Measurements from ENCODE around the gene RILPL2.
"Not testable (repeated sequence)": the region's sequence is repeated elsewhere in the genome, so short reads cannot be mapped to it uniquely, and the experiment has no call there.

RILPL2 gene

DNA sequence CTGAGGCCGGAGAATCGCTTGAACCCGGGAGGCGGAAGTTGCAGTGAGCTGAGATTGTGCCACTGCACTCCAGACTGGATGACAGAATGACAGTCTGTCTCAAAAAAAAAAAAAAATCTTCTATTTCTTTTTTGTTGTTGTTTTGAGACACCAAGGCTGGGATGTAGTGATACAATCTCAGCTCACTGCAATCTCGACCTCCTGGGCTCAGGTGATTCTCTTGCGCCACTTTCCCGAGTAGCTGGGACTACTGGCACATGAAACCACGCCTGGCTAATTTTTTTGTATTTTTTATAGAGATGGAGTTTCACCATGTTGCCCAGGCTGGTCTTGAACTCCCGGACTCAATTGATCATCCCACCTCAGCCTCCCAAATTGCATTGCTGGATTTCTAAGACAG, 14.2 kb upstream of the RILPL2 start:
- no peak for DNase-seq (ENCODE audit: extremely low read depth in 1 of 2, low read depth in 1 of 2)

DNA sequence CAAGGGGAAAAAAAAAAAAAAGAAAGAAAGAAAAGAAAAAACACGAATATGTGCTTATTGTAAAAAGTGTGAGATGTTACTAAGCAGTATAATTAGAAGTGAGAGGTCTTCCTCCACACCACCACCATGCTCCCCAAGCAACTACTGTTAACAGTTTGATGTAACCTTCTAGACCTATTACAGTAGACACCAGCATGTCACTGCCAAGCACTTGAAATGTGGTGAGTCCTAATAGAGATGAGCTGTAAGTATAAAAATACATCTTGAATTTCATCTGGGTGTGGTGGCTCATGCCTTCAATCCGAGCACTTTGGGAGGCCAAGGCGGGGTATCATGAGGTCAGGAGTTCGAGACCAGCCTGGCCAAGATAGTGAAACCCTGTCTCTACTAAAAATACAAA, 13.4 kb upstream of the RILPL2 start:
- DNase-seq (ENCODE audit: extremely low read depth in 1 of 2, low read depth in 1 of 2): no peak

DNA sequence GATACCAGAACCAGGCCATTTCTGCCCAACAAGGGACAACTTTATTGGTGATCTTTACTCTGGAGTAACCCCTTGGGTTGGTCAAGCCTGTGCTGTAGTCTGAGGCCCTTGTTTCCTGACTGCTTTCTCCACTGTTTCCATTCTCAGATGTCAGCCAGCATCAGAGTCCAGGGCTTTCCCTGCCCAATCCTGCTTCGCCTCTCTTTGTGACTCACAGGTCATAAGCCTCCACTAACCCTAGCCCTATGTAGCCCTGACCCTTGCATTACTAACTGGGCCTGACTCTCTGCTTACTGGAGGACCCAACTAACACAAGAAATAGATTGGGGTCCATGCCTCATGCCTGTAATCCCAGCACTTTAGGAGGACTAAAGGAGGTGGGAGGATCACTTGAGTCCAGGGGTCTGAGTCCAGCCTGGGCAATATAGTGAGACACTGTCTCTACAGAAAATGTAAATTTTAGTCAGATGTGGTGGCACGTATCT, 12.8 kb upstream of the RILPL2 start:
- no peak for DNase-seq (ENCODE audit: extremely low read depth in 1 of 2, low read depth in 1 of 2)

DNA sequence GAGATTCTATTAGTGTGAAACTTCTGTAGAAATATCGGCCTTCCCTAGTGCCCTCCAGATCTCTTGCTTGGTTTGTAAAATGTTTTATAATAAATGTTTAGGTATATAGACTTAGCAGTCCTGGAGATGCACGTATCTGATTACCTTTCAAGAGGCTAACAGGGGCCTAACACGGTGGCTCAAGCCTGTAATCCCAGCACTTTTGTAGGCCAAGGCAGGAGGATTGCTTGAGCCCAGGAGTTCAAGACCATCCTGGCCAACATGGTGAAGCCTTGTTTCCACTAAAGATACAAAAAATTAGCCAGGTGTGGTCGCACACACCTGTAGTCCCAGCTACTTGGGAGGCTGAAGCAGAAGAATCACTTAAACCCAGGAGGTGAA, 9.8 kb upstream of the RILPL2 start:
- DNase-seq (ENCODE audit: extremely low read depth in 1 of 2, low read depth in 1 of 2): no peak

DNA sequence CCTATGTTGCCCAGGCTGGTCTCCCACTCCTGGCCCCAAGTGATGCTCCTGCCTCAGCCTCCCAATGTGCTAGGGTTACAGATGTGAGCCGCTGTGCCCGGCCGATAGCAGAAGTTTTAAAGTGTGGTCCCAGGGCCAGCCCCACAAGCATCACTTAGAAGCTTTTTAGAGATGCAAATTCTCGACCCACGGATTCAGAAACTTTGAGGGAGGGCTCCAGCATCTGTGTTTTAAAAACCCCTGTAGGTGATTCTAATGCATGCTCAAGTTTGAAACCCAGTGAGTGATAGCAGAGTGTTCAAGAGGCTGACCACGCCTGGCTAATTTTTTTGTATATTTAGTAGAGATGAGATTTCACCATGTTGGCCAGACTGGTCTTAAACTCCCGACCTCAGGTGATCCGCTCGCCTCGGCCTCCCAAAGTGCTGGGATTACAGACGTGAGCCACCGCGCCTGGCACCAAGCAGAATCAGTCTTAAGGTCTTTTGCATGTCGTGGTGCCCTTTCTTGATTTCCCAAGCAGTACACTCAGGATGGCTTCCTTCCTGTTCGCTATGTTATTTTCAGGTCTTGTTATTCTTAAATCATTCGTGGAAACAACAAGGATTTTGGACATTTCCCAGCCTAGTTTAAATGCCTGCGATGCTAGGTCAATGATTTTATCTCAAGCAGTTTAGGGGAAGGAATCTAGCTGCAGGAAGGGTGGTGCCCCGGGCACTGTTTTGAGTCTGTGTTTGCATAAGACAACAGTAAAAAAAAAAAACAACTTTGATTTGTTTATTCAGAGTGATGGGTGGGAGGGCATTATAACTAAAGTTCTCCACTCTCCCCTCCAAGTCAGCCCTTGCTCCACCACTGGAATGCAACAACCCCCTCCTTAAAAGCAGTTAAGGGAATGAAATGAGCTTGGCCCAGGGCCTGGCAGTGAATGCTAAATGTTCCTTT, 9.2 kb upstream of the RILPL2 start:
- DNase-seq (ENCODE audit: extremely low read depth in 1 of 2, low read depth in 1 of 2): no peak

DNA sequence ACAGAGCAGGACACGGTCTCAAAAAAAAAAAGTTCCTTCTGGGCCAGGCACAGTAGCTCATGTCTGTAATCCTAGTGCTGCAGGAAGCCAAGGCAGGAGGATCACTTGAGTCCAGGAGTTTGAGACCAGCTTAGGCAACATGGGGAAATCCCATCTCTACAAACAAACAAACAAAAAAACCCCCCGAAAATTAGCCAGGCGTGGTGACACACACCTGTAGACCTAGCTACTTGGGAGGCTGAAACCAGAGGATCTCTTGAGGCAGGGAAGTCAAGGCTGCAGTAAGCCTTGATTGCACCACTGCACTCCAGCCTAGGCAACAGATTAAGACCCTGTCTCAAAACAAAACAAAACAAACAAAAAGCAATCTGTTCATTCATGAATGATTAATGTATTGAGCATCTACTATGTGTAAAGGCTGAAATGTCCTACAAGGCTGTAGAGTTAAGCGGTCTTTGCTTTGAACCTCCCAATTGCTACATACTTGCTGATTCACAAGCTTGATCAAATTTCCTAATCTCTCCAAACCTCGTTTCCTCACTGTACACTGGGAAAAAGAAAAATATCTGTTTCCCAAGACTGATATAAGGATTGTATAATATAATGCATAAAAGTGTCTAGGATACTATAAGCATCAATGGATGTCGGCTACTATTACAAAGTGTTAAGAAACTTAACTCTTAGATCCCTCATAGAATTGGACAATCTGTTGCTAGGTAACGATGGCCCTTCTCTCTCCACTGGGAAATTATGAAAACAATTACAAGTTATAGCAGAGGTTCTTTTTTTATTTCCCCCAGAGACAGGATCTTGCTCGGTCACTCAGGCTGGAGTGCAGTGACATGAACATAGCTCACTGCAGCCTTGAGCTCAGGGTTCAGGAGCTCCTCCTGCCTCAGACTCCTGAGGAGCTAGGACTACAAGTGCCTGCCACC, 7.9 kb upstream of the RILPL2 start:
- no peak for DNase-seq (ENCODE audit: extremely low read depth in 1 of 2, low read depth in 1 of 2)

DNA sequence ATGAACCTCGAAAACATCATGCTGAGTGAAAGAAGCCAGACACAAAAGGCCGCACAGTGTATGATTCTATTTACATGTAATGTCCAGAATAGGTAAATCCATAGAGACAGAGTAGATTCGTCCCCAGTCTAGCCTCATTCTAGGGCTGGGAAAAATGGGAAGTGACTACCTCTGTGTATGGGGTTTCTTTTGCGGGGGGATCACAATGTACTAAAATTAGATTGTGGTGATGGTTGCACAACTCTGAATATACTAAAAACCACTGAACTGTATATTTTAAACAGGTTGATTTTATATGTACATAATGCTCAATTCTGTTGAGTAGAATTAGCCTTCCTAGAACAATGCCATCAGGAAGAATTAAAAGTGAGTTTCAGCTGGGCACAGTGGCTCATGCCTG, 6.3 kb upstream of the RILPL2 start:
- DNase-seq (ENCODE audit: extremely low read depth in 1 of 2, low read depth in 1 of 2): no peak

DNA sequence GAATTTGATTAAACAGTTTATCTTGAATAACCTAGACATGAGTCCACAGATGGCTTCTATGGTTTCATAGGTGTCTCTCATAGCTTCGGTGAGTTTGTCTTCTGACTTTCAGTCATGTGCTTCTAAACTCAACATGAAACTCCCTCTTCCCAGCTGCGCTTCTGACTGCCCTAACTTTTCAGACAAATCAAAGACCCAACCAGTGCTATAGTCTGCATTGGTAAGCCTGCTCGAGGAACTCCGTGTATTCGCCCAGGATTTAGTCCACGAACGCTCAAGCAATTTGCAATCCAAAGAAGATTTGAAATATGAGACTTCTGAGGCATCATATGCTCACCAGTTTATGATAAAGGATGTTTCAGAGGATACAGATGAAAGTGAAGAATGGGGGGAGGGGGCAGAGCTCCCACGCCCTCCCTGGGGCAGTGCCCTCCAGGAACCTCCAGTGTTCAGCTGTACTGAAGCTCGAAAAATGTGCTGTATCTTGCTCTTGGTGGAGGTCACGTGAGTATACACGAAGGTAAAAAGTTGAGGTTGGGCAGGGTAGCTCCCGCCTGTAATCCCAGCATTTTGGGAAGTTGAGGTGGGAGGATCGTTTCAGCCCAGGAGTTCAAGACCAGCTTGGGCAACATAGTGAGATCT, 5.2 kb upstream of the RILPL2 start:
- no peak for DNase-seq (ENCODE audit: extremely low read depth in 1 of 2, low read depth in 1 of 2)

DNA sequence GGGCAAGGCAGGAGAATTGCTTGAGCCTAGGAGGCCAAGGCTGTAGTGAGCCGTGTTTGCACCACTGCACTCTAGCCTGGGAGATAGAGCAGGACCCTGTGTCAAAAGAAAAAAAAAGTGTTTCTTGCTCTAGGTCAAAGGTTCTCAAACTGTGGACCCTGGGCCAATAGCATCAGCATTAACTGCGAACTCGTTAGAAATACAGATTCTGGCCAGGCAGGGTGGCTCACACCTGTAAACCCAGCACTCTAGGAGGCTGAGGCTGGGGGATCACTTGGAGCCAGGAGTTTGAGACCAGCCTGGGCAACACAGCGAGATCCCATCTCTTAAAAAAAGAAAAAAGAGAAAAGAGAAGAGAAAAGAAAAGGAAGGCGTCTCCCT, 858 bp downstream of the RILPL2 start:
- DNase-seq (ENCODE audit: extremely low read depth in 1 of 2, low read depth in 1 of 2): no peak

DNA sequence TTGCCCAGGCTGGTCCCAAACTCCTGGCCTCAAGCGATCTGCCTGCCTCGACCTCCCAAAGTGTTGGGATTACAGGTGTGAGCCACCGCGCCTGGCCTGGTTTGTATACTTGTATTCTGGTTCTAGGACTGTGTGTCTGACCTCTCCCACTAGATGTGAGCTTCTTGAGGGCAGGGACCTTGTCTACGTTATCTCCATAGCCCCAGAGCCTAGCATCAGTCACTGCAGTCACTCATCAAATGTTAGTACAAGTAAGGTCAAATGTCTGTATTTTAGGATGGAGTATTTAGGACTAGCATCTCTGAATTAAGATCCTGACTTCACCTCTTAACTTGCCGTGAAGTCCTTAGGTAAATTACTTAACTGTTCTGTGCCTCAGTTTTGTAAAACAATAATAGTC, 2.9 kb downstream of the RILPL2 start:
- DNase-seq (ENCODE audit: extremely low read depth in 1 of 2, low read depth in 1 of 2): no peak

DNA sequence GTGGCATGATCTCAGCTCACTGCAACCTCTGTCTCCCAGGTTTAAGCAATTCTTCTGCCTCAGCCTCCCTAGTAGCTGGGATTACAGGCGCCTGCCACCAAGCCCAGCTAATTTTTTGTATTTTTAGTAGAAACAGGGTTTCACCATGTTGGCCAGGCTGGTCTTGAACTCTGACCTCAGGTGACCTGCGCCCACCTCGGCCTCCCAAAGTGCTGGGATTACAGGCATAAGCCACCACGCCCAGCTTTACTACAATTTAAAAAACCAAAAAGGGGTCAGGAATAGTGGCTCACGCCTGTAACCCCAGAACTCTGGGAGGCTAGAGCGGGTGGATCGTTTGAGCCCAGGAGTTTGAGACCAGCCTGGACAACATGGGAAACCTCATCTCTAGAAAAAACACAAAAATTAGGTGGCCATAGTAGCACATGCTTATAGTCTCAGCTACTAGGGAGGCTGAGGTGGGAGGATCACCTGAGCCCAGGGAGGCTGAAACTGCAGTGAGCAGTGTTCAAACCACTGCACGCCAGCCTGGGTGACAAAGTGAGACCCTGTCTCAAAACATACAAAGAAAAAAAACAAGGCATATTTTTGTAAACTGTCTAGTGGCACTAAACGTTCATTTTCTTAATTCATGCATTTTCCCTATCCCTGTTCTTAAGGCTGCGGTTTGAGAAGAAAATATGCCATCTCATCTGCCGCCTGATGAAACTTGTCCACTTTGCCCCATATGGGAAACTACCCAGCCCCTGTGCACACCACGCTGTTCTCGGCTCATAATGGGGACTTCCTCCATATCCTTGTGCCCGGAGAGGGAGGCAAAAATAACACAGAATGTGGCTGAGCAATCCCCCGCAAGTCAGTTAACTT, 4.3 kb downstream of the RILPL2 start:
- not testable (repeated sequence) for DNase-seq (ENCODE audit: extremely low read depth in 1 of 2, low read depth in 1 of 2)

DNA sequence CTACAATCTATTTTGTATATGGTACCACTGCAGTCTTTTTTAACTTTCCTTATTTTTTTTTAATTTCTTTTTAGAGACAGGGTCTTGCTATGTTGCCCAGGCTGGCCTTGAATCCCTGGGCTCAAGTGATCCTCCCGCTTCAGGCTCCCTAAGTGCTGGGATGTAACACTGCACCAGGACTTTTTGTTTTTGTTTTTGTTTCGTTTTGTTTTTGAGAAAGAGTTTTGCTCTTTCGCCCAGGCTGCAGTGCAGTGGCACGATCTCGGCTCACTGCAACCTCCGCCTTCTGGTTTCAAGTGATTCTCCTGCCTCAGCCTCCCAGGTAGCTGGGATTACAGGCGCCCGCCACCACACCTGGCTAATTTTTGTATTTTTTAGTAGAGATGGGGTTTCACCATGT, 7.4 kb downstream of the RILPL2 start:
- DNase-seq (ENCODE audit: extremely low read depth in 1 of 2, low read depth in 1 of 2): not testable (repeated sequence)

DNA sequence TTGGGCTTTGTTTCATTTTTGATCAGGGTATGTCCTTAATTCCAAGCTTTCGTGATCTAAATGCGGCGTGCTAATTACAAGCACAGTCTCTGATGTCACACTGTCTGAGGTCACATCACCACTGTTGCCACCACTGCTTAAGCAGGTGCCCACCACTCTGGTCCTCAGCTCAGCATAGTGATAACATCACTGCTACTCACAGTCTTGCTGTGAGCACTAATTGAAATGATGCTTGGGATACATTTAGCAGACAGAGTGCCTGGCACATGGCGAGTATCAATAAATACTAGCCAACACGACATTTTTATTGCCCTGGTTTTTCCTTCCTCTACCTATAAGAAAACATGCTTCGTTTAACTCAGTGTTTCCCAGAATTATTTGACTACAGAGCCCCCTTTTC, 7.9 kb downstream of the RILPL2 start:
- DNase-seq (ENCODE audit: extremely low read depth in 1 of 2, low read depth in 1 of 2): no peak

DNA sequence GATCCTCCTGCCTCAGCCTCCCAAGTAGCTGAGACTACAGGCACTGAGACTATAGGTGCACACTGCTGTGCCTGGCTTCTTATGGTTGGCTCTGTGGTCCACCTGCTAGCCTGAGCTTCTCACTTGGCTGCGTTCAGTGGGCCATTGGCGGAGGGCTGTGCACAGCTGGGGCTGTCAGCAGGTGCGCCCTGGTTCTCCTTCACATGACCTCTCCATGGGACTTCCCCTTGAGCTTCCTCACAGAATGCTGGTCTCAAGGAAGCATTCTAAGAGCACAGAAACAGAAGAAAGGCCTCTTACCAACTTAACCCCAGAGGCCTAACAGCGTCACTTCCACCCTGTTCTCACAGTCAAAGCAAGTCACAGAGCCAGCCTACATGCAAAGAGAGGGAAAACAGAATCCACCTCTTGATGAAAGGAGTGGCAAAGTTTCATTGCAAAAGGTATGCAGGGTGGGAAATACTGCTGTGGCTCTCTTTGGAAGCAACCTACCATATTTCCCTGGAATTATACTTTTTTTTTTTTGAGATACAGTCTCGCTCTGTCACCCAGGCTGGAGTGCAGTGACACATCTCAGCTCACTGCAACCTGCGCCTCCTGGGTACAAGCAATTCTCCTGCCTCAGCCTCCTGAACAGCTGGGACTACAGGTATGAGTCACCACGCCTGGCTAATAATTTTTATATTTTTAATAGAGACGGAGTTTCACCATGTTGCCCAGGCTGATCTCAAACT, 9.3 kb downstream of the RILPL2 start:
- DNase-seq (ENCODE audit: extremely low read depth in 1 of 2, low read depth in 1 of 2): no peak

DNA sequence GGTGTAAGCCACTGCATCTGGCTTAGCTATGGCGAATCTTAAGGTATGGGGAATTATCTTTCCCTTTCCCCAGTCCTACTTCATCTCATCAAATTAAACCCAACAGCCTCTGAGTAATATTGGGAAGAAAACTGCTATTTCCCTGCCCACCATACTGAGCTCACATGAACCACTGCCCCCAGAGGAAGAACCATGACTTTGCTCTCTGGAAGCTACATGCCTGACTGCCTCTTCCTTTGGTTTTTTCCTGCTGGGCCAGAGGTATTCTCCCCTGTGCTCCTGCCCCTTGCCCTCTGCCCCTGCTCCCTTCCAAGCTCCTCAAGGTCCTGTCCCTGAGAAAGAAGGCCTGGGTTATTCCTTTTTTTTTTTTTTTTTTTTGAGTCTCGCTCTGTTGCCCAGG, 15.2 kb downstream of the RILPL2 start:
- no peak for DNase-seq (ENCODE audit: extremely low read depth in 1 of 2, low read depth in 1 of 2)

DNA sequence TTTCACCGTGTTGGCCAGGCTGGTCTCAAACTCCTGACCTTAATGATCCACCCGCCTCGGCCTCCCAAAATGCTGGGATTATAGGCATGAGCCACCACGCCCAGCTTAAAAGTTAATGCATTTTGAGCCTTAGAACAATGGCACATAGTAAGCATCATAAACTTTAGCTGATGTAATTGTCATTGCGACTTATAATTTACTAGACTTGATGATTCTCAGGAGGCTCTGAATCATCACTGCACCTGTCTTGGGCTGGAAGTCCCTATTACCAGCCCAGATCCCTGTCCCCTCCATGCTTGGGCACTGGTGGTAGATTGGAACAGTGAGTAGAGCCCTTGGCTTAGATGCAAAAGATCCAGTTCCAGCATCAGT, 26.5 kb downstream of the RILPL2 start:
- no peak for DNase-seq (ENCODE audit: extremely low read depth in 1 of 2, low read depth in 1 of 2)

DNA sequence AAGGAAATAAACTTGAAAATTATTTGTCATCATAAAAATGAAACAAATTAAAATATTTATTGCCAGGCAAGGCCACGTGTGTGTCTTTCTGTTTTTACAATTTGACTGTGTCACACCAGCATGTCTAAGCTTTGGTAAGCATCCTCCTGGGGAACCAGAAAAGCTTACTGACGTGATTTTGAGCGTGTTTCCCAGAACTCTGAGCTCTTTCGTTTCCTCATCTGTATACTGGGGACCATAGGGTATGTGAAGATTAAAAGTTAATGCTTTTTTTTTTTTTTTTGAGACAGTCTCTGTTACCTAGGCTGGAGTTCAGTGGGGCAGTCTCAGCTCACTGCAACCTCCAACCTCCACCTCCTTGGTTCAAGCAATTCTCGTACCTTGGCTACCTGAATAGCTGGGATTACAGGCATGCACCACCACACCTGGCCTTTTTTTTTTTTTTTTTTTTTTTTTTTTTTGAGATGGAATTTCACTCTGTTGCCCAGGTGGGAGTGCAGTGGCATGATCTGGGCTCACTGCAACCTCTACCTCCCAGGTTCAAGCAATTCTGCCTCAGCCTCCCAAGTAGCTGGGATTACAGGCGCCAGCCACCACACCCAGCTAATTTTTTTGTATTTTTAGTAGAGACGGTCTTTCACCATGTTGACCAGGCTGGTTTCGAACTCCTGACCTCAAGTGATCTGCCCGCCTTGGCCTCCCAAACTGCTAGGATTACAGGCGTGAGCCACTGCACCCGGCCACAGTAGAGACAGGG, 27.0 kb downstream of the RILPL2 start:
- DNase-seq (ENCODE audit: extremely low read depth in 1 of 2, low read depth in 1 of 2): not testable (repeated sequence)

DNA sequence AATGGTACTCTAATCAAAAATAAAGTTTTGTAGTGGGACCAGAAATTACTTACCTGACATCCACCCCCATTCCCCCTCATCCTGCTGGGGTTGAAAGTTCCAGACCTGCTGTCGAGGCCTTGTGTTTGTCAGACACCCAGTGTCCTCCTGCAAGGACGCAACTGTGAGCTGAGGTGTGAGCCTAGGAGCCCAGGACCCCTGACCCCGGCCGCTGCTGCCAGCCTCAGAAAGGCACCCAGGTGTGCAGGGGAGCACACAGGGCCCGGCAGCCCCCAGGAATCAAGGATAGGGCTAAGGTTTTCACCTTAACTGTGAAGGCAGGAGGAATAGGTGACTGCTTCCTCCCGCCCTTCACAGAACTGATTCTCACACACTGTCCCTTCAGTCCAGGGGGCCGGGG, 27.9 kb downstream of the RILPL2 start:
- DNase-seq (ENCODE audit: extremely low read depth in 1 of 2, low read depth in 1 of 2): not testable (repeated sequence)

DNA sequence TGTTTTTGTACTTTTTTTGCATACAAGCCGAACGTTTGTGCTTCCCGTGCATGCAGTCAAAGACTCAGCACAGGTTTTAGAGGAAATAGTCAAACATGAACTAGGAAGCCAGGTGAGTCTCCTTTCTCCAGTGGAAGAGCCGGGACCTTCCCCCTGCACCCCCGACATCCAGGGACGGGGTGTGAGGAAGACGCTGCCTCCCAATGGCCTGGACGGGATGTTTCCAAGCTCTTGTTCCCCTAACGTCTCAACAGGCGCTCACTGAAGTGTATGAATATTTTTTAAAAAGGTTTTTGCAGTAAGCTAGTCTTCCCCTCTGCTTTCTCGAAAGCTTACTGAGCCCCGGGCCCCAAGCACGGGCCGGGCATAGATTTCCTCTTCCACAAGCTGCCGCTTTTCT, 28.6 kb downstream of the RILPL2 start:
- not testable (repeated sequence) for DNase-seq (ENCODE audit: extremely low read depth in 1 of 2, low read depth in 1 of 2)

All from stimulated activated CD8-positive, alpha-beta memory T cell treated with anti-CD3 and anti-CD28 coated beads, Interleukin-7, amount 100 ng/mL, for 48 hours (primary cell).